HG03565 (cell line): ENCODE results near the gene STAP2.
A peak's percentile ranks its signal among the peaks of the same experiment; 100 is the strongest.

ENCODE experiments used
- ATAC-seq: cut with Tn5 transposase; IDR thresholded peaks from one replicate; pipeline ENCODE4 v1.9.1; 2021; ENCODE audit warnings: mild to moderate bottlenecking, moderate library complexity; ENCODE audit not compliant: unreplicated experiment

Gene STAP2

GRCh38 chr19:4328243-4328990 lies 10.2 kb downstream of the STAP2 start:
- ATAC-seq, result peak; percentile 71

GRCh38 chr19:4327877-4328242 lies 10.8 kb downstream of the STAP2 start:
- no peak for ATAC-seq

- no peak for ATAC-seq
Observed at GRCh38 chr19:4327252-4327876, 11.3 kb downstream of the STAP2 start.

GRCh38 chr19:4326837-4327251 lies 11.8 kb downstream of the STAP2 start:
- no peak for ATAC-seq

GRCh38 chr19:4326215-4326836 lies 12.3 kb downstream of the STAP2 start:
- ATAC-seq, result no peak

GRCh38 chr19:4324228-4324627 lies 14.4 kb downstream of the STAP2 start:
- no peak for ATAC-seq

- no peak for ATAC-seq
Observed at GRCh38 chr19:4323692-4324091, 14.9 kb downstream of the STAP2 start.

- no peak for ATAC-seq
Observed at GRCh38 chr19:4322942-4323665, 15.5 kb downstream of the STAP2 start.

GRCh38 chr19:4320419-4320818 lies 18.2 kb downstream of the STAP2 start:
- ATAC-seq, result no peak

- ATAC-seq, result no peak
Observed at GRCh38 chr19:4319067-4319718, 19.4 kb downstream of the STAP2 start.

- ATAC-seq, result no peak
Observed at GRCh38 chr19:4318460-4318859, 20.2 kb downstream of the STAP2 start.

GRCh38 chr19:4316956-4317355 lies 21.7 kb downstream of the STAP2 start:
- ATAC-seq, result no peak

- no peak for ATAC-seq
Observed at GRCh38 chr19:4313847-4314490, 24.7 kb downstream of the STAP2 start.

- ATAC-seq, result no peak
Observed at GRCh38 chr19:4310247-4311121, 28.1 kb downstream of the STAP2 start.

GRCh38 chr19:4305659-4306058 lies 33.0 kb downstream of the STAP2 start:
- ATAC-seq, result no peak

- no peak for ATAC-seq
Observed at GRCh38 chr19:4305257-4305612, 33.4 kb downstream of the STAP2 start.

- no peak for ATAC-seq
Observed at GRCh38 chr19:4304538-4305256, 33.9 kb downstream of the STAP2 start, which contains the start of gene FSD1. Gene FSD1, plus strand, starts transcription at chr19:4304598. Its CDS starts 149 bp downstream, at chr19:4304747.

- no peak for ATAC-seq
Observed at GRCh38 chr19:4303819-4304537, 34.6 kb downstream of the STAP2 start.
